Right cardiac atrium (tissue), 5 donors: ENCODE results near the gene SEC61A1. TPM values are rescaled to one million over a fixed set of nuclear protein-coding genes. Genes with fewer than 3 reads are reported as not detected.
A peak's percentile ranks its signal among the peaks of the same experiment; 100 is the strongest.

ENCODE experiments used
- ATAC-seq, 2 donors: fragments of 200-7000 bp; cut with Tn5 transposase; one replicate each; pipeline versions ENCODE4 v1.8.0 to v1.9.1; 2020; ENCODE audit warnings: moderate library complexity in 2 of 2, mild to moderate bottlenecking in 1 of 2
- DNase-seq, 3 donors: peaks; one replicate each; pipeline ENCODE4 v3.0.0-alpha.2; 2020
- H3K27ac ChIP-seq: one replicate; pipeline ENCODE4 v1.5.1; 2013; ENCODE audit warnings: mild to moderate bottlenecking, low read length, control low read depth, moderate library complexity
- H3K27me3 ChIP-seq: one replicate; pipeline ENCODE4 v1.6.1; 2013; ENCODE audit not compliant: control insufficient read depth, insufficient read depth
- H3K4me1 ChIP-seq: one replicate; pipeline ENCODE4 v1.6.1; 2013; ENCODE audit warnings: low read length; ENCODE audit not compliant: control insufficient read depth, insufficient read depth
- H3K4me3 ChIP-seq: one replicate; pipeline ENCODE4 v1.5.1; 2013; ENCODE audit warnings: low read length, control low read depth
- H3K9me3 ChIP-seq: one replicate; pipeline ENCODE4 v1.6.1; 2013; ENCODE audit warnings: low read length; ENCODE audit not compliant: control insufficient read depth
- WGBS: extraction: QIAGEN DNeasy Blood & Tissue Kit; methylation state at CpG from one replicate; pipeline ENCODE4 v1.1.7; 2013; 5-methylcytosine and 5-hydroxymethylcytosine counted together
- intact Hi-C, 4 donors: fragments of 100-400 bp; cut with DNase I; formaldehyde crosslinking; loops; one replicate each; pipeline versions ENCODE4 v1.11.0 to v1.14.0; 2022 to 2023
- polyA plus RNA-seq: library from polyadenylated mRNA; stranded (reverse); fragments of 200-250 nt; gene quantifications from one replicate; pipeline ENCODE4 v1.2.3, GENCODE V29; 2013
- total RNA-seq, 4 donors: library from RNA; stranded (reverse); fragmentation: NEBNext Ultra II Directional; extraction: Animal tissue kit (Norgen Biotek cat#: 25700); gene quantifications; one replicate each; pipeline ENCODE4 v1.2.1, GENCODE V29; 2021
- donor health status: healthy with polysubstance abuse.
- donor health status: DM: no; HTN: yes; CAD: no.
- donor health status: DM: no; HTN: no; CAD: no.
- donor health status: DM: no; HTN: yes; CAD: no; lungs with severe emphysema.
- donor health status: DM: yes; HTN: yes; CAD: no.

The SEC61A1 gene
- total and polyA plus RNA-seq, 5 donors: 52.5 to 129 (median 78.3) TPM

DNA sequence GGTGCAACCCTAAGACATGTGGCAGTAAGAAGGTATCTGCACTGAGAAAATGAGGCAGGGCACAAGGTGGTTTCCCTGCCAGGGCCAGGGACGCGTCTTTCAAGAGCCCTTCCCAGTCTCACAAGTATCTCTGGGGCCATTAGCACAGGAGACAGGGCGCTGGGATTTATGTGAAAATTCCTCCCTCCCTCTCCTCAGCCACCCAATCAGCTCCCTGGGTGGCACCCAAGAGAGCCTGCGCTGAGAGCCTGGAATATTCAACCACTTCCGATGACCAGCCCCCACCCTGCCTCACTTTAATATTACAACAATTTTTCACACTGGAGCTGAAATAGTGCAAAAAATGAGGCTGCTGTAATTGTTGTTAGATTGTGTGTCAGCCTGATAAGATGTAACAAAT lies 26.1 kb downstream of the SEC61A1 start:
- WGBS: 77% methylated on average over 5 of the region's 5 CpGs
- H3K4me3 ChIP-seq: no peak overlapping the region
- peaks cover 6% of the 10 kb centered on the region for H3K4me1 ChIP-seq
- H3K9me3 ChIP-seq: no peaks in the 10 kb centered on the region
- no peaks in the 10 kb centered on the region for H3K27me3 ChIP-seq
- intact Hi-C loops: loop anchor here in 3 of 4 donors (5.0 to 10.0 kb wide), 3 partner anchors 54 to 416 kb away; partner anchors contain the start of gene GATA2 (in 1 of the 3)
- no peak for DNase-seq
- ATAC-seq: no peak
- H3K27ac ChIP-seq: no peak overlapping the region

GRCh38 chr3:128078875-128079274 lies 26.6 kb downstream of the SEC61A1 start:
- Histone ChIP-seq H3K4me3 (no peak overlapping the region), H3K9me3 (no peaks in the 10 kb centered on the region), H3K27ac (no peak overlapping the region), H3K4me1 (peaks cover 6% of the 10 kb centered on the region), H3K27me3 (no peaks in the 10 kb centered on the region)
- WGBS: 94% methylated on average over 8 of the region's 8 CpGs
- ATAC-seq: no peak
- intact Hi-C loops: loop anchor here in 3 of 4 donors (5.0 to 10.0 kb wide), 3 partner anchors 53 to 416 kb away; partner anchors contain the start of gene GATA2 (in 1 of the 3)
- DNase-seq: peak in 1 of 3 donors; percentile 53

GRCh38 chr3:128079823-128080222 lies 27.6 kb downstream of the SEC61A1 start:
- 69% methylated on average over 9 of the region's 9 CpGs for WGBS
- no peak for ATAC-seq
- Histone ChIP-seq H3K4me1 (peaks cover 6% of the 10 kb centered on the region), H3K9me3 (no peaks in the 10 kb centered on the region), H3K27ac (peak overlapping the region; percentile 29), H3K27me3 (no peaks in the 10 kb centered on the region), H3K4me3 (no peak overlapping the region)
- DNase-seq: peak in 2 of 3 donors; percentile 59 to 70
- intact Hi-C loops: loop anchor here in 3 of 4 donors (5.0 to 10.0 kb wide), 4 partner anchors 52 to 415 kb away; partner anchors contain the start of gene GATA2 (in 1 of the 3)

DNA sequence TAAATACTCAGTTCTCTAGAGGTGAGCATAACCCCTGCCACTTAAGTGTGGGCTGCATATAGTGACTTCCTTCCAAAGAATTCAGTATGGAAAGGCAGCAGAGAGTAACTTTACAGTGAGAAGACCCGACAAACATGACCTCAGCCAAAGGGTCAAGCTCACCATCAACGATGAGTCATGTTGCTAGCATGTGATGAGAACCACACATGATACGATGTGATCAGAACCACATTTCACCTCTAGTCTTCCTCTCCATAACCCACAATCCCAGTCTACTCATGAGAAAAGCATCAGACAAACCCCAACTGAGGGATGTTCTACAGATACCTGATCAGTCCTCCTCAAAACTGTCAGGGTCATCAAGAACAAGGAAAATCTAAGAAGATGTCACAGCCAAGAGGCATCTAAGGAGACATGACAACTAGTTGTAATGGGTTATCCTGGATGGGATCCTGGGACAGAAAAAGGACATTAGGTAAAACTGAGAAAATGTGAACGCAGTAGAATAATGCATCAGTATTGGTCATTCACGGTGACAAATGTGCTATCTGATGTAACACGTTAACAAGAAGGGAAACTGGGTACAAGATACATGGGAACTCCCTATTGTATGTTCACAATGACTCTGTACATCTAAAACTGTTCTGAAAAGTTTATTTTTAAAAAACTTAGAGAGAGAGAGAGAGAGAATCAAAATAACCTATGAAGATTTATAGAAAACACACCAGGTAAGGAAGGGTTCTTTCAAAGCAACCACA lies 28.3 kb downstream of the SEC61A1 start:
- 64% methylated on average over 6 of the region's 6 CpGs for WGBS
- H3K27ac ChIP-seq: no peak overlapping the region
- no peak for ATAC-seq
- H3K4me1 ChIP-seq: peaks cover 10% of the 10 kb centered on the region
- intact Hi-C loops: loop anchor here in 1 of 4 donors (10.0 kb wide), 1 partner anchor 234 kb away; no protein-coding TSS in a partner anchor
- no peak overlapping the region for H3K4me3 ChIP-seq
- no peak for DNase-seq
- no peaks in the 10 kb centered on the region for H3K9me3 ChIP-seq
- no peaks in the 10 kb centered on the region for H3K27me3 ChIP-seq

GRCh38 chr3:128081226-128081625 lies 29.0 kb downstream of the SEC61A1 start:
- DNase-seq: peak in 1 of 3 donors; percentile 63
- Histone ChIP-seq H3K4me1 (peaks cover 11% of the 10 kb centered on the region), H3K4me3 (no peak overlapping the region), H3K27me3 (no peaks in the 10 kb centered on the region), H3K27ac (peak overlapping the region; percentile 5), H3K9me3 (no peaks in the 10 kb centered on the region)
- 71% methylated on average over 6 of the region's 6 CpGs for WGBS
- no peak for ATAC-seq
- intact Hi-C loops: loop anchor here in 1 of 4 donors (10.0 kb wide), 1 partner anchor 234 kb away; no protein-coding TSS in a partner anchor

GRCh38 chr3:128081846-128082245 lies 29.6 kb downstream of the SEC61A1 start:
- H3K4me3 ChIP-seq: no peak overlapping the region
- no peaks in the 10 kb centered on the region for H3K9me3 ChIP-seq
- intact Hi-C loops: loop anchor here in 1 of 4 donors (10.0 kb wide), 1 partner anchor 233 kb away; no protein-coding TSS in a partner anchor
- no peak overlapping the region for H3K27ac ChIP-seq
- H3K4me1 ChIP-seq: peaks cover 13% of the 10 kb centered on the region
- DNase-seq (no peak), ATAC-seq (no peak)
- no peaks in the 10 kb centered on the region for H3K27me3 ChIP-seq
- 94% methylated on average over 4 of the region's 4 CpGs for WGBS

DNA sequence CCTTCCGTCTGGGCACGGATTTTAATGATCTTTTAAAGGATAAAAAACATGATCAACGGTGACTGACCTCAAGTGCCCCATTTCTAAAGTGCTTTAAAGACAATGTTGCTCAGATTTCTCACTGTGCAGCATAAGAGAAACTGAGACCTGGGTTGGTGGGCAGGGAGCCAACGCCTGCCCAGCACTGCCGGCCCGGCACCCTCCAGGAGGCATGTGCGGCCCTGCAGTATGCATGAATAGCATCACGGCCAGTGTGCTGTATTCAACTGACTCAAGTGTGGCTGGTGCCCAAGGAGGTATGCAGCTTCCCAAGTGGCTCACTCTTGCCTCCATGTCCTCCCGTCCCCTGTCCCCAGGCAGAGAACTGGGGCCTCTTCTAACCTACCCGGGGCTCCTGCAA lies 30.3 kb downstream of the SEC61A1 start:
- H3K4me3 ChIP-seq: no peak overlapping the region
- DNase-seq: no peak
- intact Hi-C loops: loop anchor here in 1 of 4 donors (10.0 kb wide), 1 partner anchor 232 kb away; no protein-coding TSS in a partner anchor
- no peaks in the 10 kb centered on the region for H3K9me3 ChIP-seq
- 81% methylated on average over 10 of the region's 10 CpGs for WGBS
- ATAC-seq: no peak
- H3K27me3 ChIP-seq: no peaks in the 10 kb centered on the region
- H3K4me1 ChIP-seq: peaks cover 9% of the 10 kb centered on the region
- peak overlapping the region; percentile 21 for H3K27ac ChIP-seq

DNA sequence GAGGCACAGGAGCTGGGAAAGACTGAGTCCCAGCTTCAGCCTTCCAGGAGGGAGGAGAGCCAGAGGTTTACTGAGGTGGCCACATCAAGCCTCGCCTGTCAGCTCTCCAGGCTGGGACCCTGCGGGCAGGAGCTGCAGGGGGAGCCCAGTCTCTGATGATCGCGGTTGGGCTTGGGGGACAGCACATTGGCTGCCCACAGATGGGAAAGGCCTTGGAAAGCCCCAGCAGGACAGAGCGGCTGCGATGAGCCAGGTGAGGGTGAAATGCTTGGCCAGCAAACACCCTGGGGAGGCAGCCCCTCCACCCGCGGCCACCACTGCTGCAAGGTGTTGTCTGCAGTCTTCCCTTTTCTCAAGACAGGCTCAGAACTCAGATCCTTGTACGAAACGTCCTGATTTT lies 31.2 kb downstream of the SEC61A1 start:
- intact Hi-C loops: loop anchor here in 1 of 4 donors (10.0 kb wide), 1 partner anchor 231 kb away; no protein-coding TSS in a partner anchor
- no peaks in the 10 kb centered on the region for H3K9me3 ChIP-seq
- DNase-seq (peak in 2 of 3 donors; percentile 38 to 78), ATAC-seq (peak; percentile 22 to 41)
- H3K4me3 ChIP-seq: no peak overlapping the region
- 49% methylated on average over 10 of the region's 10 CpGs for WGBS
- H3K27me3 ChIP-seq: no peaks in the 10 kb centered on the region
- peaks cover 9% of the 10 kb centered on the region for H3K4me1 ChIP-seq
- peak overlapping the region; percentile 78 for H3K27ac ChIP-seq

DNA sequence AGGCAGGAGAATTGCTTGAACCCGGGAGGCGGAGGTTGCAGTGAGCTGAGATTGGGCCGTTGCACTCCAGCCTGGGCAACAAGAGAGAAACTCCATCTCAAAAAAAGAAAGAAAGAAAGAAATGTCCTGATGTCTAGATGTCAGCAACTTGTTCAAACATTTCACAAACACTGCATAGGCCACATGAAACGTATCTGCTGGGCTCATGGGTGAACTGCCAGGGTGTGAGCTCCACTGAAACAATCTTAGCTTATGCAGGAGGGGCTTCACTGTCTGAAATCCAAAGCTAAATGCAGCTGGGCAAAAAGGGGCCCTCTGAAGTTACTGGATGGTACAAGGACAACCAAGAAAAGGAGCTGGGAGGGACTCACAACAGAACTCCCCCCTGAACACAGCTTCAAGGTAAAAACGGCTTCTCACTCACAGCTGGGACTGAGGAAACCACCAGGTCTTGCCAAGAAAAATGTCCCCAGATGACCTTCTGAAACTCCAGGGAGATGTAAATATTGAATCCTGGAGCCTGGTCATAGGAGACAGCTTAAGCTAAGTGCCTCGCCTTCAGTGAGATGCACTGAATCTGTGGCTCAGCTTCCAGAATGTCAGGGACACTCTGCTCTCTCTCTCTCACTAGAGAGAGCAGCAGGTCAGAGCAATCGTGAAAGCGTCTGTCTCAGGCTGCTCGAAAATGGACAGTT lies 31.9 kb downstream of the SEC61A1 start:
- H3K4me3 ChIP-seq: no peak overlapping the region
- intact Hi-C loops: loop anchor here in 1 of 4 donors (10.0 kb wide), 1 partner anchor 231 kb away; no protein-coding TSS in a partner anchor
- DNase-seq: no peak
- ATAC-seq: peak; percentile 76 to 83
- WGBS: 50% methylated on average over 9 of the region's 9 CpGs
- H3K9me3 ChIP-seq: no peaks in the 10 kb centered on the region
- peak overlapping the region; percentile 78 for H3K27ac ChIP-seq
- peaks cover 9% of the 10 kb centered on the region for H3K4me1 ChIP-seq
- no peaks in the 10 kb centered on the region for H3K27me3 ChIP-seq

- 54% methylated on average over 6 of the region's 6 CpGs for WGBS
- Histone ChIP-seq H3K4me3 (no peak overlapping the region), H3K9me3 (no peaks in the 10 kb centered on the region), H3K27me3 (no peaks in the 10 kb centered on the region), H3K4me1 (peaks cover 8% of the 10 kb centered on the region), H3K27ac (peak overlapping the region; percentile 76)
- intact Hi-C loops: loop anchor here in 1 of 4 donors (10.0 kb wide), 1 partner anchor 230 kb away; no protein-coding TSS in a partner anchor
- DNase-seq (peak in 2 of 3 donors; percentile 38 to 73), ATAC-seq (peak; percentile 45 to 57)
Observed at GRCh38 chr3:128084675-128085021, 32.4 kb downstream of the SEC61A1 start.
